K562 (cell line): Measurements from ENCODE around the gene FAM53A. TPM values are rescaled to one million over a fixed set of nuclear protein-coding genes. Genes with fewer than 3 reads are reported as not detected.

Experiments used
- CBFA2T3 ChIP-seq: fragments of 450-650 bp; IDR thresholded peaks from 2 replicates; pipeline ENCODE4 v1.6.1; 2017
- CSDE1 ChIP-seq, 2 experiments: fragments of 450-650 bp; IDR thresholded peaks; 2 replicates each; pipeline ENCODE4 v1.6.1; 2016; ENCODE audit warnings: mild to moderate bottlenecking in 1 of 2
- MIER1 ChIP-seq: fragments of 450-650 bp; IDR thresholded peaks from 2 replicates; pipeline ENCODE4 v1.6.1; 2016; ENCODE audit warnings: antibody characterized with exemption, mild to moderate bottlenecking, low read depth
- MLX ChIP-seq, 2 experiments: fragments of 450-650 bp in 1 of 2; sonication (generic) in 1 of 2; formaldehyde crosslinking; conservative IDR thresholded peaks; 2 replicates each; pipeline versions ENCODE4 v1.4.0 to v1.8.1; 2020 to 2022; ENCODE audit warnings: mild to moderate bottlenecking in 1 of 2, missing genetic modification reagents in 1 of 2
- MXD1 ChIP-seq: fragments of 250-450 bp; sonication (Bioruptor Pico); IDR thresholded peaks from 2 replicates; pipeline ENCODE4 v1.8.0; 2021; ENCODE audit warnings: borderline replicate concordance, mild to moderate bottlenecking, moderate library complexity; ENCODE audit not compliant: poor library complexity, severe bottlenecking
- MYC ChIP-seq, 2 experiments: fragments of 250-450 bp in 1 of 2; sonication (Bioruptor Pico) in 1 of 2; IDR thresholded peaks; 2 replicates each; pipeline versions ENCODE4 v1.5.1 to v1.6.1; 2012 to 2021; ENCODE audit warnings: low read depth in 2 of 2, borderline replicate concordance in 1 of 2, improper control_type of control experiment in 1 of 2, low read length in 1 of 2, mild to moderate bottlenecking in 1 of 2, moderate library complexity in 1 of 2
- NELFE ChIP-seq: IDR thresholded peaks from 2 replicates; pipeline ENCODE4 v1.6.1; 2011; ENCODE audit warnings: mild to moderate bottlenecking; ENCODE audit not compliant: insufficient read depth, insufficient read length
- NR1H2 ChIP-seq: sonication (generic); formaldehyde crosslinking; IDR thresholded peaks from 2 replicates; pipeline ENCODE4 v1.4.0; 2020; ENCODE audit warnings: mild to moderate bottlenecking, missing genetic modification reagents
- PTBP1 ChIP-seq: fragments of 200-400 bp; formaldehyde crosslinking; IDR thresholded peaks from 2 replicates; pipeline ENCODE4 v1.6.1; 2017; ENCODE audit warnings: low read depth, low read length
- SNIP1 ChIP-seq: fragments of 450-650 bp; IDR thresholded peaks from 2 replicates; pipeline ENCODE4 v1.7.1; 2017; ENCODE audit warnings: low read depth, mild to moderate bottlenecking
- TCF15 ChIP-seq: fragments of 250-450 bp; sonication (Bioruptor Pico); IDR thresholded peaks from 2 replicates; pipeline ENCODE4 v1.8.0; 2022; ENCODE audit warnings: moderate library complexity, mild to moderate bottlenecking, inconsistent platforms
- ZBTB11 ChIP-seq, 3 experiments: fragments of 200-800 bp in 1 of 3; fragments of 250-450 bp in 1 of 3; fragments of 450-650 bp in 1 of 3; sonication (Bioruptor Pico) in 1 of 3; sonication (Bioruptor generic) in 1 of 3; formaldehyde crosslinking in 1 of 3; IDR thresholded peaks; 2 replicates each; pipeline versions ENCODE4 v1.6.1 to v1.8.0; 2016 to 2022; ENCODE audit warnings: mild to moderate bottlenecking in 2 of 3, missing genetic modification characterization in 2 of 3, missing compliant biosample characterization in 1 of 3, moderate library complexity in 1 of 3
- ZFP1 ChIP-seq: fragments of 450-650 bp; formaldehyde crosslinking; IDR thresholded peaks from 2 replicates; pipeline ENCODE4 v1.4.0; 2020; ENCODE audit warnings: mild to moderate bottlenecking, mixed read lengths
- ZNF124 ChIP-seq: sonication (generic); formaldehyde crosslinking; IDR thresholded peaks from 2 replicates; pipeline ENCODE4 v1.8.1; 2022; ENCODE audit warnings: missing genetic modification reagents
- ZNF140 ChIP-seq: fragments of 250-450 bp; sonication (Bioruptor Pico); IDR thresholded peaks from 2 replicates; pipeline ENCODE4 v1.8.0; 2021; ENCODE audit warnings: moderate library complexity, mild to moderate bottlenecking, inconsistent platforms
- ZNF224 ChIP-seq: sonication (generic); formaldehyde crosslinking; IDR thresholded peaks from 2 replicates; pipeline ENCODE4 v1.8.0; 2022; ENCODE audit warnings: mild to moderate bottlenecking, missing genetic modification reagents
- ZNF24 ChIP-seq: fragments of 450-650 bp; IDR thresholded peaks from 2 replicates; pipeline ENCODE4 v1.6.1; 2016
- ZNF586 ChIP-seq: fragments of 450-650 bp; formaldehyde crosslinking; conservative IDR thresholded peaks from 2 replicates; pipeline ENCODE4 v1.4.0; 2020; ENCODE audit warnings: mild to moderate bottlenecking, moderate library complexity
- polyA plus RNA-seq, 8 experiments: library from polyadenylated mRNA; depleted of rRNA in 4 of 8; stranded (reverse) in 5 of 8; unstranded in 3 of 8; fragments of >200 nt; fragmentation: Nextera tagmentation in 2 of 8; fragmentation: Illumina TruSeq in 1 of 8; extraction: Ambion mirVana in 2 of 8; extraction: Trizol in 1 of 8; gene quantifications; 2 replicates each; pipeline versions ENCODE4 v1.2.1 to v1.2.3, GENCODE V29; 2011 to 2014; ENCODE audit warnings: inconsistent platforms in 1 of 8, missing spikeins in 1 of 8
- total RNA-seq, 7 experiments: library from RNA; depleted of rRNA in 6 of 7; stranded (reverse); fragments of >200 nt in 6 of 7; fragmentation: Illumina TruSeq in 2 of 7; extraction: Trizol in 2 of 7; gene quantifications; 2 replicates each; pipeline versions ENCODE4 v1.2.1 to v1.2.3, GENCODE V29; 2011 to 2021; ENCODE audit warnings: low replicate concordance in 1 of 7

Gene FAM53A
- total and polyA plus RNA-seq, 9 of the 15 experiments (the other 6 are each of a cell fraction or from before 2014, with no cell fraction given), result 0.53 to 2.7 (median 1.4) TPM; not detected in 2

- no peak for TF ChIP-seq SNIP1
- no peak for TF ChIP-seq ZNF586
- TF ChIP-seq ZNF24, result peak; percentile 49; the same call in 1 of the 2 replicates
- no peak for TF ChIP-seq ZNF124 (CRISPR knock-in tag)
- TF ChIP-seq ZBTB11 (CRISPR knock-in tag; IDR thresholded peaks at IDR 0.05), result peak in 1 of 3 experiments; percentile 83; a peak in 2 of 6 replicates
- TF ChIP-seq MLX (CRISPR knock-in tag; conservative IDR thresholded peaks at IDR 0.05), result peak in 1 of 2 experiments; percentile 88; a peak in 2 of 4 replicates
- TF ChIP-seq NR1H2 (CRISPR knock-in tag), result 0 out of 2 replicates have a peak, but pooled peaks have one; percentile 74
- no peak for TF ChIP-seq NELFE
- peak; percentile 98 for TF ChIP-seq MYC (IDR thresholded peaks at IDR 0.05; ENCODE audit: low read depth, low read length)
- TF ChIP-seq MYC (CRISPR knock-in tag; IDR thresholded peaks at IDR 0.05; ENCODE audit: borderline replicate concordance, low read depth), result peak; percentile 78; the same call in 1 of the 2 replicates
- TF ChIP-seq ZFP1 (CRISPR knock-in tag), result no peak
- no peak for TF ChIP-seq MIER1
- TF ChIP-seq ZNF224 (CRISPR knock-in tag), result no peak; the same call in 1 of the 2 replicates
- no peak for TF ChIP-seq ZNF140 (CRISPR knock-in tag)
- TF ChIP-seq TCF15 (CRISPR knock-in tag), result no peak
- TF ChIP-seq PTBP1, result no peak
- TF ChIP-seq CSDE1 (IDR thresholded peaks at IDR 0.05), result no peak; a peak in 1 of 4 replicates
- no peak for TF ChIP-seq CBFA2T3
- no peak for TF ChIP-seq MXD1
Observed at GRCh38 chr4:1712216-1713002, 28.3 kb upstream of the FAM53A start, which contains the start of gene SLBP (continued).
